Caco-2 (cell line): Measurements from ENCODE around the gene RALGAPB. TPM values are rescaled to one million over a fixed set of nuclear protein-coding genes. Genes with fewer than 3 reads are reported as not detected.
"Not testable (repeated sequence)": the region's sequence is repeated elsewhere in the genome, so short reads cannot be mapped to it uniquely, and the experiment has no call there.

Source experiments
- BruUV-seq: library from RNA; stranded (reverse); fragments of 400-500 nt; replicated peaks from 2 replicates; lab custom pipeline; 2021; lab: Mats Ljungman, UMichigan
- CTCF ChIA-PET: fragments of 300-600 bp; sonication (Branson Sonifier 250); formaldehyde crosslinking; loops from one replicate; lab custom pipeline; 2022; ENCODE audit warnings: antibody characterized with exemption; lab: Charles Lee
- POLR2A ChIA-PET: fragments of 300-600 bp; sonication (Branson Sonifier 250); formaldehyde crosslinking; loops from one replicate; lab custom pipeline; 2022; ENCODE audit warnings: antibody characterized with exemption; lab: Charles Lee
- DNase-seq, 2 experiments: peaks; one replicate each; pipeline versions ENCODE4 v3.0.0 to v3.0.0-alpha.2; 2020 to 2022
- H3K27me3 ChIP-seq: replicated peaks from 2 replicates; pipeline ENCODE4 v1.6.0; 2011; ENCODE audit warnings: low read length; ENCODE audit not compliant: control insufficient read depth, insufficient read depth
- H3K36me3 ChIP-seq: 2 replicates; pipeline ENCODE4 v1.5.1; 2011; ENCODE audit warnings: low read length; ENCODE audit not compliant: control insufficient read depth, insufficient read depth
- H3K4me1 ChIP-seq: fragments of 250-450 bp; sonication (Bioruptor Pico); 2 replicates; pipeline ENCODE4 v1.5.1; 2020; ENCODE audit warnings: mild to moderate bottlenecking
- H3K4me3 ChIP-seq: 2 replicates; pipeline ENCODE4 v1.5.1; 2011; ENCODE audit warnings: low read depth, mild to moderate bottlenecking, control low read depth, low read length
- H3K9me3 ChIP-seq: fragments of 250-450 bp; sonication (Bioruptor Pico); 2 replicates; pipeline ENCODE4 v1.5.1; 2020; ENCODE audit warnings: mild to moderate bottlenecking, moderate library complexity
- H3K27ac Mint-ChIP-seq: one replicate; pipeline ENCODE4 v1.8.0; 2022; ENCODE audit warnings: mixed read lengths; ENCODE audit not compliant: unreplicated experiment
- H3K27me3 Mint-ChIP-seq: one replicate; pipeline ENCODE4 v1.8.0; 2022; ENCODE audit warnings: mixed read lengths; ENCODE audit not compliant: insufficient read depth, unreplicated experiment
- H3K36me3 Mint-ChIP-seq: one replicate; pipeline ENCODE4 v1.8.0; 2022; ENCODE audit warnings: mild to moderate bottlenecking, mixed read lengths; ENCODE audit not compliant: insufficient read depth, unreplicated experiment
- H3K4me1 Mint-ChIP-seq: one replicate; pipeline ENCODE4 v1.8.0; 2022; ENCODE audit warnings: low read depth, mixed read lengths; ENCODE audit not compliant: unreplicated experiment
- H3K4me3 Mint-ChIP-seq: one replicate; pipeline ENCODE4 v1.8.0; 2022; ENCODE audit warnings: mild to moderate bottlenecking, moderate library complexity, mixed read lengths; ENCODE audit not compliant: unreplicated experiment
- H3K9me3 Mint-ChIP-seq: one replicate; pipeline ENCODE4 v1.8.0; 2022; ENCODE audit warnings: mixed read lengths; ENCODE audit not compliant: unreplicated experiment
- intact Hi-C: fragments of 100-400 bp; cut with micrococcal nuclease; formaldehyde crosslinking; loops from one replicate; pipeline ENCODE4 v1.10.0; 2022; ENCODE audit not compliant: unreplicated experiment
- total RNA-seq: library from RNA; stranded (reverse); gene quantifications from 2 replicates; pipeline ENCODE4 v1.2.3, GENCODE V29; 2022
- TF ChIP-seq, protein P1 (sequence below), 2 experiments: fragments of 200-600 bp in 1 of 2; IDR thresholded peaks; 1 replicate in 1 of 2; 2 replicates in 1 of 2; pipeline versions ENCODE4 v1.5.1 to v1.8.0; 2011 to 2022; ENCODE audit warnings: antibody characterized with exemption in 1 of 2, control low read depth in 1 of 2, inconsistent platforms in 1 of 2, low read depth in 1 of 2, low read length in 1 of 2, mild to moderate bottlenecking in 1 of 2, moderate library complexity in 1 of 2; ENCODE audit not compliant: insufficient read depth in 1 of 2, severe bottlenecking in 1 of 2, unreplicated experiment in 1 of 2

The RALGAPB gene
- total RNA-seq, 1 experiment from 2014 or later = 69.1 TPM

DNA sequence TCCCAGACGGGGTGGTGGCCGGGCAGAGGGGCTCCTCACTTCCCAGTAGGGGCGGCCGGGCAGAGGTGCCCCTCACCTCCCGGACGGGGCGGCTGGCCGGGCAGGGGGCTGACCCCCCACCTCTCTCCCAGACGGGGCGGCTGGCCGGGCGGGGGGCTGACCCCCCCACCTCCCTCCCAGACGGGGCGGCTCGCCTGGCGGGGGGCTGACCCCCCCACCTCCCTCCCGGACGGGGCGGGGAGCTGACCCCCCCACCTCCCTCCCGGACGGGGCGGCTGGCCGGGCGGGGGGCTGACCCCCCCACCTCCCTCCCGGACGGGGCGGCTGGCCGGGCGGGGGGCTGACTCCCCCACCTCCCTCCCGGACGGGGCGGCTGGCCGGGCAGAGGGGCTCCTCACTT, 11.5 kb upstream of the RALGAPB start:
- H3K36me3 ChIP-seq, H3K27me3 Mint-ChIP-seq, H3K4me1 Mint-ChIP-seq, H3K4me3 Mint-ChIP-seq, H3K9me3 ChIP-seq, H3K4me1 ChIP-seq, POLR2A ChIA-PET, H3K27me3 ChIP-seq, BruUV-seq, H3K9me3 Mint-ChIP-seq, H3K36me3 Mint-ChIP-seq, intact Hi-C loops, H3K27ac Mint-ChIP-seq, CTCF ChIA-PET, H3K4me3 ChIP-seq: not testable (repeated sequence)
- peak in 1 of 2 experiments; percentile 9 for DNase-seq

GRCh38 chr20:38461569-38461968, 11.1 kb upstream of the RALGAPB start:
- intact Hi-C loops, H3K27me3 ChIP-seq, H3K4me1 ChIP-seq, H3K9me3 ChIP-seq, POLR2A ChIA-PET, BruUV-seq, H3K4me3 Mint-ChIP-seq, H3K4me1 Mint-ChIP-seq, H3K36me3 Mint-ChIP-seq, H3K36me3 ChIP-seq, H3K9me3 Mint-ChIP-seq, H3K4me3 ChIP-seq, H3K27me3 Mint-ChIP-seq, H3K27ac Mint-ChIP-seq, CTCF ChIA-PET: not testable (repeated sequence)
- DNase-seq = peak in 1 of 2 experiments; percentile 36

DNA sequence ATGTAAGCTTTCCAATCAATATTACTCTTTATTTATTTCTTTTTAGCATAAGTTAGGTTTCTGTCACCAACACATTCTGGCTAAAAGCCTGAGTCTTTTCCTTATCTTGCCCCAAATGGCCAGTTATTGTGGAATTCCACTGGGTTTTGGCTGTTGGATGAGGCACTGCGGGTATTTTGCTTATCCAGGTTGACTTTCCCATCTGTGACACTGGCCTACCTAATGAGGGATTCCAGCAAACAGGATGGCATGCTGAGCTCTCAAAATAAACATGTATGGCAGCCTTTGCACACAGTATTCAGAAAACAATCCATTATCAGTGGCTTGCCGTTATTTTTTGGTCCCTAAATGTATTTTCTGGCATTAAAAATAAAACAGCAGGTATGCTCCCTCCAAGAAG, 6.5 kb upstream of the RALGAPB start:
- Histone ChIP-seq H3K27me3 (no peaks in the 10 kb centered on the region), H3K9me3 (no peaks in the 10 kb centered on the region), H3K36me3 (no peaks in the 10 kb centered on the region), H3K4me1 (no peaks in the 10 kb centered on the region), H3K4me3 (no peak overlapping the region)
- no peaks in the 10 kb centered on the region for H3K27me3 Mint-ChIP-seq
- DNase-seq = peak in 1 of 2 experiments; percentile 10
- no peak overlapping the region for H3K4me3 Mint-ChIP-seq
- no TSS peak for BruUV-seq
- H3K27ac Mint-ChIP-seq = no peak overlapping the region
- peaks cover 3% of the 10 kb centered on the region for H3K4me1 Mint-ChIP-seq
- no peaks in the 10 kb centered on the region for H3K9me3 Mint-ChIP-seq
- intact Hi-C loops = no loop called here
- ChIA-PET CTCF (no interaction called here), POLR2A (no interaction called here)
- TF ChIP-seq, protein P1, sequence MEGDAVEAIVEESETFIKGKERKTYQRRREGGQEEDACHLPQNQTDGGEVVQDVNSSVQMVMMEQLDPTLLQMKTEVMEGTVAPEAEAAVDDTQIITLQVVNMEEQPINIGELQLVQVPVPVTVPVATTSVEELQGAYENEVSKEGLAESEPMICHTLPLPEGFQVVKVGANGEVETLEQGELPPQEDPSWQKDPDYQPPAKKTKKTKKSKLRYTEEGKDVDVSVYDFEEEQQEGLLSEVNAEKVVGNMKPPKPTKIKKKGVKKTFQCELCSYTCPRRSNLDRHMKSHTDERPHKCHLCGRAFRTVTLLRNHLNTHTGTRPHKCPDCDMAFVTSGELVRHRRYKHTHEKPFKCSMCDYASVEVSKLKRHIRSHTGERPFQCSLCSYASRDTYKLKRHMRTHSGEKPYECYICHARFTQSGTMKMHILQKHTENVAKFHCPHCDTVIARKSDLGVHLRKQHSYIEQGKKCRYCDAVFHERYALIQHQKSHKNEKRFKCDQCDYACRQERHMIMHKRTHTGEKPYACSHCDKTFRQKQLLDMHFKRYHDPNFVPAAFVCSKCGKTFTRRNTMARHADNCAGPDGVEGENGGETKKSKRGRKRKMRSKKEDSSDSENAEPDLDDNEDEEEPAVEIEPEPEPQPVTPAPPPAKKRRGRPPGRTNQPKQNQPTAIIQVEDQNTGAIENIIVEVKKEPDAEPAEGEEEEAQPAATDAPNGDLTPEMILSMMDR (IDR thresholded peaks at IDR 0.05; ENCODE audit: insufficient read depth in 1 of 2, low read depth in 1 of 2, low read length in 1 of 2, severe bottlenecking in 1 of 2, unreplicated experiment in 1 of 2) = no peak
- no peaks in the 10 kb centered on the region for H3K36me3 Mint-ChIP-seq

- Histone ChIP-seq H3K9me3 (no peaks in the 10 kb centered on the region), H3K27me3 (no peaks in the 10 kb centered on the region), H3K36me3 (no peaks in the 10 kb centered on the region), H3K4me1 (peaks cover 8% of the 10 kb centered on the region; the same call in 1 of the 2 replicates), H3K4me3 (no peak overlapping the region)
- TF ChIP-seq, protein P1 (IDR thresholded peaks at IDR 0.05; ENCODE audit: insufficient read depth in 1 of 2, low read depth in 1 of 2, low read length in 1 of 2, severe bottlenecking in 1 of 2, unreplicated experiment in 1 of 2) = no peak
- DNase-seq = no peak
- Mint-ChIP-seq H3K4me1 (peaks cover 11% of the 10 kb centered on the region), H3K27ac (no peak overlapping the region), H3K36me3 (no peaks in the 10 kb centered on the region), H3K27me3 (no peaks in the 10 kb centered on the region), H3K9me3 (no peaks in the 10 kb centered on the region), H3K4me3 (no peak overlapping the region)
- intact Hi-C loops = no loop called here
- BruUV-seq = no TSS peak
- ChIA-PET CTCF (no interaction called here), POLR2A (no interaction called here)
Measured at GRCh38 chr20:38466983-38467382, 5.7 kb upstream of the RALGAPB start.
